DND-41 (cell line): ENCODE results near the gene STEAP3.

Source experiments
- ATAC-seq: fragments of 200-7000 bp; cut with Tn5 transposase; 3 replicates; pipeline ENCODE4 v1.9.1; 2021; ENCODE audit warnings: low read depth; ENCODE audit not compliant: insufficient read depth
- DNase-seq: peaks from one replicate; pipeline ENCODE4 v3.0.0-alpha.2; 2020
- H2AFZ ChIP-seq: 2 replicates; pipeline ENCODE4 v1.6.0; 2012; ENCODE audit warnings: low read depth, low read length
- H3K27ac ChIP-seq: 2 replicates; pipeline ENCODE4 v1.5.1; 2012; ENCODE audit warnings: low read length, inconsistent platforms
- H3K27me3 ChIP-seq: fragments of 200-600 bp; sonication (generic); 2 replicates; pipeline ENCODE4 v1.6.0; 2012; ENCODE audit warnings: low read length, mild to moderate bottlenecking, inconsistent platforms; ENCODE audit not compliant: insufficient read depth, poor library complexity
- H3K36me3 ChIP-seq: 2 replicates; pipeline ENCODE4 v1.5.1; 2012; ENCODE audit warnings: low read length, inconsistent platforms; ENCODE audit not compliant: insufficient read depth
- H3K4me1 ChIP-seq: 2 replicates; pipeline ENCODE4 v1.5.1; 2012; ENCODE audit warnings: mild to moderate bottlenecking, low read length; ENCODE audit not compliant: insufficient read depth
- H3K4me2 ChIP-seq: 2 replicates; pipeline ENCODE4 v1.6.0; 2012; ENCODE audit warnings: mild to moderate bottlenecking, moderate library complexity, low read length, inconsistent platforms; ENCODE audit not compliant: insufficient read depth
- H3K4me3 ChIP-seq, 2 experiments: fragments of 200-600 bp in 1 of 2; shearing (Covaris generic) in 1 of 2; 2 replicates each; pipeline ENCODE4 v1.5.1; 2012 to 2016; ENCODE audit warnings: inconsistent platforms in 2 of 2, low read length in 2 of 2, mild to moderate bottlenecking in 2 of 2, low read depth in 1 of 2, moderate library complexity in 1 of 2
- H3K79me2 ChIP-seq: 2 replicates; pipeline ENCODE4 v1.6.0; 2012; ENCODE audit warnings: low read length, inconsistent platforms; ENCODE audit not compliant: insufficient read depth
- H3K9ac ChIP-seq: 2 replicates; pipeline ENCODE4 v1.6.0; 2012; ENCODE audit warnings: low read depth, mild to moderate bottlenecking, inconsistent platforms, low read length, moderate library complexity
- H3K9me3 ChIP-seq: 2 replicates; pipeline ENCODE4 v1.5.1; 2012; ENCODE audit warnings: low read length, moderate library complexity, mild to moderate bottlenecking, inconsistent platforms; ENCODE audit not compliant: insufficient read depth, severe bottlenecking
- H4K20me1 ChIP-seq: 2 replicates; pipeline ENCODE4 v1.6.0; 2012; ENCODE audit warnings: low read length; ENCODE audit not compliant: insufficient read depth
- CTCF ChIP-seq: IDR thresholded peaks from 2 replicates; pipeline ENCODE4 v1.5.1; 2012; ENCODE audit warnings: borderline replicate concordance, low read length, moderate library complexity, mild to moderate bottlenecking; ENCODE audit not compliant: poor library complexity, severe bottlenecking; ENCODE audit errors: extremely low read depth
- EZH2 ChIP-seq: IDR thresholded peaks from 3 replicates; pipeline ENCODE4 v1.6.1; 2012; ENCODE audit warnings: borderline replicate concordance, low read depth, mild to moderate bottlenecking, moderate library complexity, low read length, inconsistent platforms; ENCODE audit not compliant: severe bottlenecking

STEAP3 gene

GRCh38 chr2:119306196-119306590, 82.6 kb downstream of the STEAP3 start:
- Histone ChIP-seq H3K4me3 (no peak overlapping the region), H3K4me1 (no peaks in the 10 kb centered on the region), H3K9me3 (no peaks in the 10 kb centered on the region), H3K27ac (no peak overlapping the region), H3K4me2 (no peak overlapping the region), H2AFZ (no peak overlapping the region), H3K27me3 (no peaks in the 10 kb centered on the region), H3K9ac (no peak overlapping the region), H4K20me1 (no peaks in the 10 kb centered on the region), H3K36me3 (no peaks in the 10 kb centered on the region), H3K79me2 (no peaks in the 10 kb centered on the region)
- TF ChIP-seq CTCF: no peak
- TF ChIP-seq EZH2: no peak
- DNase-seq (no peak), ATAC-seq (no peak)

DNA sequence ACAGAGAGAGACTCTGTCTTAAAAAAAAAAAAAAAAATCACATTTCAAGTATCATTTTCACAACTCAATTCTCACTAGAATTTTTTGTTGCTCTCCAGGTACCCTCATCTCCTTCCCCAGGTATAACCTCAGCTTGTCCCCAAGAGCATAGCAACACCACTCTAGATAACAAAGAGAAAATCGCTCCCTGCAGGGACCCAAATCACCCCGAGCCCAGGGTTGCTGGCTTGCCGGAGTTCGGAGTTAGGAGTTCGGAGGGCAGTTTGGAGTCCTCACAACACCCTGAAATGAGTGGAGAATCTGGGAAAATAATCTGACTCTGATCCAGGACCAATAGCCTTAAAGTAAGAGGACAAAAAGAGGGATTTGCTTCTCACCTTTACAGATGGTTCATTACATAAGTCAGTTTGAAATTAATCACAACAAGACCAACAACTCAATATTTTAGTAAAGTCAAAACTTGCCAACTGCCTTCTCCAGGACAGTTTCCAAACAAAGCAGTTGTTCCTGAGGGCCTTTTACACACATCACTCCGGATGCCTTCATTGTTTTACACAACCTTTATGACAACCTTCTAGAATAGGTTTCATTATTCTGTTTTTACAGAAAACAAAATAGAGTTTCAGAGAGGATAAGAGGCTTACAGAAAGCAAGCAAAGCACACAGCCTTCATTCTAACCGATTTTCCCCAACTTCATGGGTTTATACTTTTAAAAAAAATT, 83.9 kb downstream of the STEAP3 start:
- no peak overlapping the region for H3K27ac ChIP-seq
- no peaks in the 10 kb centered on the region for H4K20me1 ChIP-seq
- no peaks in the 10 kb centered on the region for H3K4me1 ChIP-seq
- no peaks in the 10 kb centered on the region for H3K9me3 ChIP-seq
- no peak overlapping the region for H3K9ac ChIP-seq
- TF ChIP-seq CTCF (no peak), EZH2 (no peak)
- H3K79me2 ChIP-seq: no peaks in the 10 kb centered on the region
- DNase-seq: no peak
- H3K4me2 ChIP-seq: no peak overlapping the region
- no peak for ATAC-seq
- no peaks in the 10 kb centered on the region for H3K36me3 ChIP-seq
- H3K4me3 ChIP-seq: no peak overlapping the region
- no peaks in the 10 kb centered on the region for H3K27me3 ChIP-seq
- no peak overlapping the region for H2AFZ ChIP-seq

DNA sequence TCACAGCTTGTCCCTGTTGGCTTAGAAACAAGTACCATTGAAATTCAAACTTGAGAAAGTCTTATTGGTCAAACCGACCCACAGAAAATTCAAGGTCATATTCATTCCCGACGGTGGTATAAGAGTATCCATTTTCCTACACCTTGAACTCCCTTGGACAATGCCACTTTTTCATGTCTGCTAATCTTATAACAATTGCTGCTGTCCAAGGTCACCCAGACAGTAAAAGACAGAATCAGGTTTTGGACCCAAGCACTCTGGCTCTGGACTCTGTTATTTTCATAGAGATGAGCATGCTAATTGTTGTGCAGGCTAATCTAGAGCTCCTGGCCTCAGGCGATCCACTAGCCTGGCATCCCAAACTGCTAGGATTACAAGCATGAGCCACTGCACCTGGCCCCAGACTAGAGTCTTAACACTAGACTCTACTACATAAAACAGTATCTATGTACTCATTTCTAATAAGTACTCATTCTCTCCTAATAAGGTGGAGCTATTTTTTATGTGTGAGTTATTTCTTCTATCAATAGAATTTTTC, 85.2 kb downstream of the STEAP3 start:
- DNase-seq (no peak), ATAC-seq (no peak)
- Histone ChIP-seq H2AFZ (no peak overlapping the region), H3K4me2 (no peak overlapping the region), H4K20me1 (no peaks in the 10 kb centered on the region), H3K36me3 (no peaks in the 10 kb centered on the region), H3K9ac (no peak overlapping the region), H3K27ac (no peak overlapping the region), H3K79me2 (no peaks in the 10 kb centered on the region), H3K9me3 (no peaks in the 10 kb centered on the region), H3K4me1 (no peaks in the 10 kb centered on the region), H3K4me3 (no peak overlapping the region), H3K27me3 (no peaks in the 10 kb centered on the region)
- TF ChIP-seq CTCF: no peak
- no peak for TF ChIP-seq EZH2
